Fibroblast of the aortic adventitia (primary cell): ENCODE measurements around the gene PSMA6. TPM values are rescaled to one million over a fixed set of nuclear protein-coding genes. Genes with fewer than 3 reads are reported as not detected.
A peak's percentile ranks its signal among the peaks of the same experiment; 100 is the strongest.

ENCODE experiments used
- DNase-seq: peaks from one replicate; pipeline ENCODE4 v3.0.0-alpha.2; 2010; ENCODE audit warnings: low read depth
- H3K4me3 ChIP-seq: 2 replicates; pipeline ENCODE4 v1.5.1; 2011; ENCODE audit warnings: low read depth, mild to moderate bottlenecking, control low read depth, low read length, moderate library complexity
- CTCF ChIP-seq: IDR thresholded peaks from 2 replicates; pipeline ENCODE4 v1.5.1; 2011; ENCODE audit warnings: mild to moderate bottlenecking, low read length, control low read depth, inconsistent platforms; ENCODE audit not compliant: insufficient read depth
- total RNA-seq: library from RNA; depleted of rRNA; stranded (reverse); fragments of >200 nt; gene quantifications from 2 replicates; pipeline ENCODE4 v1.2.3, GENCODE V29; 2012; ENCODE audit warnings: low replicate concordance

The PSMA6 gene
- total RNA-seq, 1 donor = 184 TPM

- H3K4me3 ChIP-seq = no peak overlapping the region
- DNase-seq = peak; percentile 25
- TF ChIP-seq CTCF = no peak
Measured at GRCh38 chr14:35258420-35258819, 33.8 kb upstream of the PSMA6 start.

DNA sequence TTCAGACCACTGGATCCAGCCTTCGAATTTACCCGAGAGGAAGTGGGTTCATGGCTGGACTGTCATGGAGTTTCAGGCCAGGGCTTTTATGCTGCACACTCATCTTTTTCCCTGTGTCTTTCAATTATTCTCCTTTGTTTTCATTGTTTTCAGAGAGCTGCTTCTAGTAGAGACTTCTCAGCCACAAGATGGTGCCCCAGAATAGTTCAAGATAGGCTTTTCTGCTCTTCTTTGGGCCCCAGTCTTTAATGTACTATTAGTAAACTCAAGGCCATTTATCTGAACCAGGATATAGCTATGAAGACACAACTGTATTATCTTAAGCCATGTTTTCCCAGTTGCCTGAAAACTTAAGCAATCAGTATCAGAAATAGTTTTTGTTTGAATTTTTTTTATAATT lies 30.4 kb upstream of the PSMA6 start:
- TF ChIP-seq CTCF = peak; percentile 32
- H3K4me3 ChIP-seq = no peak overlapping the region
- DNase-seq = peak; percentile 52

- no peak for TF ChIP-seq CTCF
- no peak for DNase-seq
- H3K4me3 ChIP-seq = no peak overlapping the region
Measured at GRCh38 chr14:35262436-35262835, 29.7 kb upstream of the PSMA6 start.

- DNase-seq = no peak
- TF ChIP-seq CTCF = no peak
- no peak overlapping the region for H3K4me3 ChIP-seq
Measured at GRCh38 chr14:35268946-35269345, 23.2 kb upstream of the PSMA6 start.

- no peak for DNase-seq
- no peak for TF ChIP-seq CTCF
- H3K4me3 ChIP-seq = no peak overlapping the region
Measured at GRCh38 chr14:35274805-35275204, 17.4 kb upstream of the PSMA6 start.

DNA sequence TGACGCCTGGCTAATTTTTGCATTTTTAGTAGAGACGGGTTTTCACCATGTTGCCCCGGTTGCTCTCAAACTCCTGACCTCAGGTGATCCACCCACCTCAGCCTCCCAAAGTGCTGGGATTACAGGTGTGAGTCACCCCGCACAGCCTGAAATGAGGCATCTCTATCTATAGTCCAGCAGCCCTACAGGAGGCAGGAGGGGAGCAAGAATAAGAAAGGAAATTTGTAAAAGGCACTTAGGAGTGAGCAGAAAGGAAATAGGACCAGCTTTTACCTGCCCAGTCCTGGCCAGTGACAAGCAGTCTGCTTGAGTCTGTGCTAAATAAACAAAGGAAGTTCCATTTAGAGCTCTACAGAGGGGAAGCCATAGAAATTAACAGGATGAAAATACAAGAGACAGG lies 15.0 kb upstream of the PSMA6 start:
- H3K4me3 ChIP-seq = no peak overlapping the region
- no peak for DNase-seq
- no peak for TF ChIP-seq CTCF

DNA sequence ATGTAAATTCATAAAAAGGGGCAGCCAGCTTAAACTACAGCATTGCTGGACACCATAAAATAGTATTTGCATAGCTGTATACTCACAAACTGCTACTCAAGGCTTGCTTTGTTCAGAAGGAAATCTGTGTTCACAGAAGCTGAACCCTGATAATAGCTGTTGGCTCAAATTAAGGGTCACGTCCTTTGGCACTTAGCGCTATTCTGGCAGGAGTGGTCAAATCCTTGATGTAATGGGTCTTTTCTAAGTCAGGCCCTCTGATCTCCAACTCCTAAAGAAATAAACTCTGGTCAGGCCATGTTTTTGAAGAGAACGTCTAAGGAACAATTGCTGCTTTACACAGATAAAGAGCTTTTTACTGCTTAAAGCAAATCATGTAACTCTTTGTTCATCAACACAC lies 12.8 kb upstream of the PSMA6 start:
- H3K4me3 ChIP-seq = no peak overlapping the region
- no peak for TF ChIP-seq CTCF
- DNase-seq = no peak
